HG02981 (cell line): ENCODE measurements around the gene MYADML2.

Experiments
- ATAC-seq: cut with Tn5 transposase; IDR thresholded peaks from one replicate; pipeline ENCODE4 v1.9.1; 2021; ENCODE audit warnings: mild to moderate bottlenecking, moderate library complexity; ENCODE audit not compliant: unreplicated experiment

MYADML2 gene

GRCh38 chr17:81978524-81979298, 31.7 kb upstream of the MYADML2 start:
- ATAC-seq, result no peak

GRCh38 chr17:81977211-81977808, 30.3 kb upstream of the MYADML2 start, which contains the start of gene ASPSCR1:
TSS of gene ASPSCR1 (plus strand) at chr17:81977629. CDS start at chr17:81977647, 18 bp downstream.
- peak; percentile 88 for ATAC-seq

- ATAC-seq, result peak; percentile 14
Measured at GRCh38 chr17:81976332-81977210, 29.5 kb upstream of the MYADML2 start.

- ATAC-seq, result no peak
Measured at GRCh38 chr17:81973432-81973831, 26.4 kb upstream of the MYADML2 start.

GRCh38 chr17:81968850-81969812, 22.1 kb upstream of the MYADML2 start:
- no peak for ATAC-seq

GRCh38 chr17:81968396-81968745, 21.3 kb upstream of the MYADML2 start:
- ATAC-seq, result no peak

GRCh38 chr17:81967533-81968395, 20.7 kb upstream of the MYADML2 start:
- peak; percentile 49 for ATAC-seq

- ATAC-seq, result no peak
Measured at GRCh38 chr17:81967244-81967532, 20.2 kb upstream of the MYADML2 start.

GRCh38 chr17:81966343-81967243, 19.6 kb upstream of the MYADML2 start:
- ATAC-seq, result no peak

- ATAC-seq, result no peak
Measured at GRCh38 chr17:81964081-81964849, 17.2 kb upstream of the MYADML2 start.

GRCh38 chr17:81962499-81963441, 15.7 kb upstream of the MYADML2 start:
- ATAC-seq, result no peak

- no peak for ATAC-seq
Measured at GRCh38 chr17:81961521-81962498, 14.8 kb upstream of the MYADML2 start.

- ATAC-seq, result no peak
Measured at GRCh38 chr17:81961087-81961511, 14.1 kb upstream of the MYADML2 start, which contains the start of gene NOTUM. TSS of gene NOTUM (minus strand) at chr17:81961187. CDS start at chr17:81960909, 278 bp downstream.

- no peak for ATAC-seq
Measured at GRCh38 chr17:81960130-81960958, 13.3 kb upstream of the MYADML2 start.
